Measurements from ENCODE around the gene RRP12.

RRP12 gene

DNA sequence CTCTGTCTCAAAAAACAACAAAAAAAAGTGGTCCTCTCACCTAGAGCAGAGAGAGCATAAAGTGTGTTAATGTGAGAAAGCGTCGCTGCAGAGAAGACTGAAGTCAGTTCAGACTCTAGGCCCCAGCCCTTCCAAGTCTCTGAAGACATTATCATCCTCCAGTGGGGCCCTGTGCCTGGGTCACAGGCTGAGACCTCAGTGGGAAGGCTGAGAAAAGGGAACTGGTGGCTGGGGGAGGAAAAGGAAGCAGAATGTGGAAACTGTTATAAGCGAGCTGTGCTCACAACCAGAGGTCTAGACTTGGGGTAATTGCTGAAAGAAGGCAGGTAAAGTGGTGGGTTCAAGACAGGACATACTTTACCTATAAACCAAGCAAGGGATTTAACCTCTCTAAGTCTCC is 4.9 kb upstream of the RRP12 start:
- DNase-seq: peak; percentile 35

- no peak for DNase-seq
Observed at GRCh38 chr10:97404044-97404443, 2.9 kb upstream of the RRP12 start.

GRCh38 chr10:97401455-97401919 is 347 bp upstream of the RRP12 start:
- no peak for DNase-seq

DNA sequence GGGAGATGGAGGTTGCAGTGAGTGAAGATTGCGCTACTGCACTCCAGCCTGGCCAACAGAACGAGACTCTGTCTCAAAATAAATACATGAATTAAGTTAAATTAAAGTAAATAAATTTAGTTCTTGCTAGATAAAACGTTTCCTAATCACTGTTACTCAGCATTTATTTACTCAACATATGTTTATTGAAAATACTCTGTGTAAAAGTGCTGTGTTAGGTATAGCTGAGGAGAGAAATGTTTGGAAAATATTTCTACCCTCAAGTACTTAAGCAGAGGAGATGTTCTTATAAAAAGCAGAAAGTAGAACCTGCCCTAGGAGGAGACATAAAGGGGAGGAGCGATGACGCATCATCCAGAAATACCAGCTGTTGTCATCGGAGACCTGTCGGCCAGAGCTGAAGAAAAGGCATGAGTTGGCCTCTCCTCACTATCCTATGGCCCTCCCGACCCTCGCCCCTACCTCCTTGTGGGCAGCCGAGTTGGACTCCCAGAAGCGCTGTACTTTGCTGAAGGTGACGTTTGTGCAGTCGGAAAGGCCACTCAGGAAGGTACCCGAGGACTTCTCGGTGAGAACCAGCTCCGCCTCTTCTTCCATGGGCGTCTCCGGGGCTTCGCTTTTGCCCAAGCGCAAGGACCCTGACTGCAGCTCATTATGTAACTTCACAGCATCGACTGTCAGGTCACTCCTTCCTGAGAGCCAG is 1.1 kb downstream of the RRP12 start:
- DNase-seq: peak; percentile 47

- DNase-seq: no peak
Observed at GRCh38 chr10:97396056-97396455, 5.1 kb downstream of the RRP12 start.

- DNase-seq: no peak
Observed at GRCh38 chr10:97393034-97393573, 8.0 kb downstream of the RRP12 start.

DNA sequence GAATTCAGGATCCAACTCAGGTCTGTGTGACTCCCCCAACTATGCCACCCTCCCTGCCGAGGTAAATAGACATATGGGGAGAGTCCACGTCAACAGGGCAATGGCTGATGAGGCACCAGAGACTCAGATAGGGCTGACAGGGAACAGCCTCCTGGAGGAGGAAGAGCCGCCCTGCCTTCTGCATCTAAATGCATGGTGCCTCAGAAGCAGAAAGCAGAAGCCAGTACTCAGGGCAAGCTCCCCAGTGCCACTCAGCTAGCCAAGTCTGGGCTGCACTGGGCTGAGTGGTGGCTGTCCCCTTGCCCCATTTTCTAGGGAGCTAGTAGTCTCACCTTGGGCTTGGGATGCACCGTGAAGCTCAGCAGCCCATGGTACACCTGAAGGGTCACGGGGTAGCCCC is 11.0 kb downstream of the RRP12 start:
- no peak for DNase-seq

DNA sequence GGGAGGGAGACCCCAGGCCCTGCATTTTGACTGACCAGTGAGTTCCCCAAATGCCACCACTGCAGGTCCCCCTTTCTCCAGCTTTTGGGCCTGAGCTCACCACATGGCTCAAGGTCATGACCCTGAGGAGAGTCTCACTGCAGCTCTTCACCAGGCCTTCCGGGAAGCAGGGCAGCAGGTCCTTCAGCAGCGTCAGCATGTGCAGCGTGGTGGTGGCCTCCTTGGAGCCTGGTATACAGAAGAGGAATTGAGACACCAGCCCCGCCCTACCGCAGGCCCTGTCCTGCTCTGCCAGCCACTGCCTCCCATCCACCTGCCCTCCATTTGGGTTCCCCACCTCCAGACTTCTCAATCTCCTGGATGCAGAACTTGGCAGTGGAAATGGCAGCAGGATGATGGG is 13.0 kb downstream of the RRP12 start:
- DNase-seq: no peak

DNA sequence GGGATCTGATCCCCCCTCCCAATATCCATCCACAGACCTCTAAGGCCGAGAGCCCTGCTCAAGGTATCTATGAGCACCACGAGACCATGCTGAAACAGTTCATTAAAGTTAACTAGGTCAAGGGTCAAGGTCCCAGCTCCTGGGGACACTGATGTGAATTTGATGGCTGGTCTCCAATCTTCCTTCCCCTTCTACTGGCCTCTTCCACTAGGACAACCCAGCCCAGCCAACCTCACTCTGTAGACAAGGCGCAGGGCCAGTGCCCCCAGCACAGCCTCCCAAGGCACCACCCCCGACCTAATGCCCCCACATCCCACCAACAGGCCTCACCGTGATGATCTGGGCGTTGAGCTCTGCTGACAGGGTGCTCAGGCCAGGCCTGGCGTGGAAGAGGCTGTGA is 15.6 kb downstream of the RRP12 start:
- DNase-seq: no peak

- DNase-seq: no peak
Observed at GRCh38 chr10:97384641-97385040, 16.5 kb downstream of the RRP12 start.

- no peak for DNase-seq
Observed at GRCh38 chr10:97384156-97384555, 17.0 kb downstream of the RRP12 start.

DNA sequence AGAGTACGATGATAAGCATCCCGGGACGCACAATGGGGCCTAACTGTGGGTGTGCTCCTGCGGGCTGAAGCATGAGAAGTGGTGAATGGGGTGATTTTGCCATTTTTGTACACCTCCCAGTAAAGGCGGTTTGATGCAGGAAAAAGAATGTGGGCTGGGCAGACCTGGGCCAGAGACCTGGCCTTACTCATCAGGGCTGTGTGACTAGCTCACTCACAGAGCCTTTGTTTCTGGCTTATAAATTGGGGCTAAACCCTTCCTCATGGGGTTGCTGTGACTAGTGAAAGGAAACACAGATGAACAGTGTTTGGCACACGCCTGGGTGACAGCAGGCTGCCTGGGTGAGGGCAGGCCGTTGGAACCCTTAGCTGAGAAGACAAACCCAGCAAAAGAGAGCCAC is 18.0 kb downstream of the RRP12 start:
- no peak for DNase-seq

GRCh38 chr10:97381626-97382025 is 19.5 kb downstream of the RRP12 start:
- no peak for DNase-seq

DNA sequence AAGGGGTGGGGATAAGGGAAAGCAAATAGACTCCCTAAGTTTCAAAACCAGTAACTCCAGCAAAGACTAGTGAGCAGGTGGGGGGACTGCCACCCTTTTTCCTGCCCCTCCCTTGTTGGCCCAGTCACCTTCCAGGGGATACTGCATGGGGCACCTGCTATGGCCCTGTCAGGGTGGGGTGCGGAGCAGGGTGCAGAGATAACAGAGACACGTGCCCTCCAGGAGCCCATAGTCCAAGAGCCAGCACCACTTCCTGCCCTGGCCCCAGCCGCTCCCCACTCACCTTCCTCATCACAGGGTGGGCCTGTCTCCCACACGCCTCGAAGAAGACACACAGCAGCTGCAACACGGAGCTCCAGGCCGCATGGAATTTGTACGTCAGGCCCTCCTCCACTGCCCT is 20.6 kb downstream of the RRP12 start:
- DNase-seq: no peak

DNA sequence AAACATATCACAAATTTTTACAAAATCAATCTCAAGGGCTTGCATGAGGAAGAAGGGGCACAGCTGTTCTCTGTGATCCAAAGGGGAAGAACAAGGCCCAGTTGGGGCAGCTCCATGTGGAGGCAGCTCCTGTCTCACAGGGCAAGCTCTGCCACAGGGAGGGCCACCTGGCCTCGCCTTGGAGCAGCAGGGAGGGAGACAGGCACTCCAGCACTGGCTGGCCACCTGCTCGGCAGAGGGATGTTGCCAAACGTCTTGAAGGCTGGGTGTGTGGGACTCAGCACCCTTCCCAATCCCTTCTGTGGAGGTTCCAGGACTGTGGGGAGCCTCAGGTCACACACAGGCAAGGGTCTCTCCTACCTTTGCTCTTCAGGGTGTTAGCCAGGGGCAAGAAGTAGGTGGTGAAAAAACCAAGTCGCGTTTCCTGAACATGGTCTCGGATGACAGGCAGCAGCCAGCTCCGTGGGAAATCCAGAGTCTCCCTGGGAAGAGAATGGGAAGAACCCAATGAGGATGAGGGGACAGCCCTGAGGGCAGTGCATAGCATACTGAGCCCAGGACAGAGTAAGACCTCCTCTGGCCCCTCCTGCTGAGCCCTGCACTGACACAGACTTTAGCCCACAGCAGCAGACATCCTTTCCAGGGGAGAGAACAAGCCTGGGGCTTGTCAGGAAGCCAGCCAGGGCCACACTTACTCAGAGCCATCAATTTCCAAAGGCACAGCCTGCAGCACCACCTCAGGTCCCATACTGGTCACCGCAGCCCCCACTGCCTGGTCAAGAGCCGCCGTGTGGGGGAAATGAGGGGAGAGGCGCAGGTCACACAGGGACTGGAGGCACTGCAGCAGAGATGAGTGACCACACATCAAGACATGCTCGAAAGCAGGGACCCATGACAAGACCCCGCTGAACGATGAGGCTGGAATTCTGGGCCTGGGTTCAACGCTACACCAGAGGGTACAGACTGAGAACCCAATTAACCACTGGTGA is 21.9 kb downstream of the RRP12 start:
- no peak for DNase-seq

DNA sequence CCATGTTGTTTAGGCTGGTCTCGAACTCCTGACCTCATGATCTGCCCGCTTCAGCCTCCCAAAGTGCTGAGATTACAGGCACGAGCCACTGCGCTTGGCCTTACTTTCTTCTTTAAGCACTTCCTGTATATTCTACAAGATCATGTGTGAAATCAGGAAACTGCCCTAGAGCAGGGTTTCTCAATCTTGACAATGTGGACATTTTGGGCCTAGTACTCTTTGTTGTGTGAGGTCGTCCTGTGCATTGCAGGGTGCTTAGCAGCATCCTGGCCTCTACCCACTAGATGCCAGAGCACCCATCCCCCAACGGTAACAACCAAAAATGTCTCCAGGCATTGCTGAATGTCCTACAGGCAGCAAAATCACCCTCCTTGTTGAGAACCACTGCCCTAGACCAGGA is 24.7 kb downstream of the RRP12 start:
- no peak for DNase-seq

DNA sequence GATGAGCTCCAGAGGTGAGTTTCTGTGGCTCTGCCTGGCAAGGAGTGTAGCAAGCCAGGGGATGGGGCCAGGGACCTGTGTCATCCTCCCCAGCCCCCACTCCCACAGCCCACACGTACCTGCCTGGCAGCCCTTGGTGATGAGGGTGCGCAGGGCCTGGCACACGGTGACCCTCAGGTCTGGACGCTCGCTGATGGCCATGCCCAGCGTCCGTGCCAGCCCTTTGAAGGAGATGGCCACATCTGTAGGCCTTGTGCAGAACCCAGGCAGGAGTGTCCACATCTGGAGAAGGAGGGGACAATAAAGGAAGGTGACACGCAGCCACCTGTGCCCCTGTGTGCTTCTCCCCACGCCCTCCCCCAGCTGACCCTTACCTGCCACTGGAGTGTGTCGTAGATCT is 27.7 kb downstream of the RRP12 start:
- DNase-seq: no peak

DNA sequence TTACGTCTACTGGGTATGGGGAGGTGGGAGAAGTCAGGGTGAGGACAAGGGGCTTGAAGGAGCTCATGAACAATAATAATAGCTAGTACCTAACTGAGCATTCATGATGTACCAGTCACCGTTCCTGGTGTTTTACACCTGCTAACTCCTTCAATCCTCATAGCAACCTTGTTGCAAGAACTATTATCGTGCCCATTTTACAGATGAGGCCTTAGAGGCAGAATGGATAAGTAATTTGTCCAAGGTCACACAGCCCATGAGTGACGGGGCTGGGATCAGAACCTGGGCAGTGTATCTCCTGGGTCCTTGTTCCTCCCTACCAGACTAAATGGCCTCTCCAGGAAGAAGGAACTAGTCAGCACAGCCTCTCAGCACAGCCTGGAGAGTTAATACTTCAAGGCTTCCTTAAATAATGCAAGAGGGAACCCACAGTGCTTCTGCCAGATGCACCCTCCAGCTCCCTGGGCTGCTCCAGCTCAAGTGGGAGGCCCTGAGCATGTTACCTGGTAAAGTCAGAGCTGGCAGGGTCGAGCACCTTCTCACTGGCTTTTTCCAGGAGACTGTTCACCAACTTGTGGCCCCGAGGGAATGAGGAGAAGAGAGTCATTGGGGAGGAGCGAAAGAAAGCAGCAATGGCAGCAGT is 28.8 kb downstream of the RRP12 start:
- no peak for DNase-seq

DNA sequence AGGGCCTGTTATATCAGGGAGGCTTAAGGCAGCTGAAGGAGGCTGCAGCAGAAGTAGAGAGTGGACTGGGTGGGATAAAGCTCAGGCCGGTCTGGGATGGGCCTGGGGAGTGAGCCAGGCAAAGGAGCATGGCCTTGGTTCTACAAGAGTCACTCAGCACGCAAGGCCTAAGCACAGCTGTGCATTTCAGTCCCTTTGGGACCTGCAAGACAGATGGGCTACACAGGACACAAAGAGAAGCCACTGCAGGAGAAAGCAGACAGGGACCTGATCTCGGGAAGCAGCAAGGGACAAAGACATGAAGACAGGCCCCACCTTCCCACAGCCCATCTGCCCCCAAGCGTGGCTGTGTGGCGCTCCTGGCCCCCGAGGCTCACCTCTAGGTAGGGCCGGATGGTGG is 29.4 kb downstream of the RRP12 start:
- no peak for DNase-seq

DNA sequence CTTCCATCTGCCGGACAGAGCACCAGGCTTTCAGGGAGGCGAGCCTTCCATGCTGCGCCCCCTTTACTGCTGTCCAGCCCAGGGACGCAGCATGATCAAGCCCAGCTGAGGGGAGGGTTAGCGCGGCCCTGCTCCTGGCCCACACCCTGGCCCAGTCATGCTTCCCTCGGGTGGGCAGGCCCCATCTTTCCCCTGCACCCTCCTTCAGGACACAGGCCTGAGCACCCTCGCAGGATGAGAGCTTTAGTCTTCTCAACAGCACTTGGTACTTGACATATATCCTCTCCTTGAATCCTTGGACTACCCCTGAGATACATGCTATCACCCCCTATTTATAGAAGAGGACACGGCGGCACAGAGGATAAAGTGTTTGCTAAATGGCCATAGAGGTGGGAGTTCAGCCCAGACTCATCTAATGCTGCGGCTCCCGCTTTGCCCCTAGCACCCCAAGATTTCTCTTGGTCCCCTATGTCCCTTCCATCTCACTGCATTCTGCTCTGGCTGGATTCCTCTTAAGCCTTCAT is 34.0 kb downstream of the RRP12 start:
- no peak for DNase-seq

DNA sequence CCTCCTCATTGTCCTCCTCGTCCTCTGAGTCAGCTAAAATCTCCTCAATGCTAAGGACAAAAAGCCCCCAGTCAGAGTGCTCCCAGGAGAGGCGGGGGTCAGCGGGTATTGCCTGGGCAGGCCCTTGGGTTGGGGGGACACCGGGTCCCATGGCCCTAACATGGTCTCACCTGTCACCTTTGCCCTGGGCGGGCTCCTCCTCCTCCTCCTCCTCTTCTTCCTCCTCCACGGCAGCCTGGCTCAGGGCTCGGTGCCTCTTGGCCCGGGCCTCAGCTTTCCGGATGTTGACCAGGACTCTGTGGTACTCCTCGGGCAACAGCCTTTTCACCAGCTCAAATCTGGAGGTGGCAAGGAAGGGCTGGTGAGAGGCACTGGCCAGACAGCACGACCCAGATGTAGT is 34.6 kb downstream of the RRP12 start:
- no peak for DNase-seq

DNA sequence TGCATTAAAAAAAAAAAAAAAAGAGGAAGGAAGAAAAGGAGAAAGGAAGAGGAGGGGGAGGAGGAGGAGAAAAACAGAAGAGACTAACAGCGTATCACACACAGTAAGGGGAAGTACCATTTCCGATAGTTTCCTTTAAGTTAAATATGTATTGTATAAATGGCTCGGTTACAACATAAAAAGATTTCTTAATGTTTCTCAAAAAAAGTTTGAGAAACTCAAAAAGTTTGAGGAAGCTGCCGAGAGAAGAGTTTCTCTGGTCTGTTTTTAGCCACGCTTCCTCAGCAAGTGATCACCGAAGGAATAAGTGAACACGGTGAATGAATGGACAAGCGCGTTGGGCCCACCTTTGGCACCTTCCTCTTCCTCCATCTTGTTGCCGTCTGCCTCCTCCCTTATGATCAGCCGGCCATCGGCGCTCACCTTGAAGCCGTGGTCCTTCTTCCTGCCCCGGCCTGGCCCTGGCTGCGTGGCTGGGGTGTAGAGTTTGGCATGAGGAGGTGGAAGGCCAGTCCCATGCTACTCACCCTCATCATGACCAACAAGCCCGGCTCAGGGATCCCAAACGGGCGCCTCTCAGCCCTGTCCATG is 35.3 kb downstream of the RRP12 start:
- DNase-seq: peak; percentile 29

GRCh38 chr10:97363071-97363470 is 38.1 kb downstream of the RRP12 start:
- DNase-seq: no peak

Data from hematopoietic multipotent progenitor cell treated with erythropoietin and hydrocortisone succinate and interleukin-3 and kit ligand, for 8 days (in vitro differentiated cells).